Measurements from ENCODE around the gene RASA3. TPM values are rescaled to one million over a fixed set of nuclear protein-coding genes. Genes with fewer than 3 reads are reported as not detected.
"Not testable (repeated sequence)": the region's sequence is repeated elsewhere in the genome, so short reads cannot be mapped to it uniquely, and the experiment has no call there.

Gene RASA3
- total and polyA plus RNA-seq, 11 donors = 4.8 to 24.2 (median 9.7) TPM

GRCh38 chr13:114099918-114100445 lies 32.4 kb downstream of the RASA3 start:
- peak; percentile 10 to 57 (median 26) for DNase-seq
- Histone ChIP-seq H3K9me3 (no peaks in the 10 kb centered on the region), H3K36me3 (no peaks in the 10 kb centered on the region), H3K4me1 (peaks cover 0 to 38% (median 21%) of the 10 kb centered on the region in 12 donors), H3K27ac (peak overlapping the region in 10 of 12 donors; percentile 4 to 74 (median 42)), H3K4me3 (no peak overlapping the region), H3K27me3 (no peaks in the 10 kb centered on the region)
- ATAC-seq = no peak
- no peak for TF ChIP-seq POLR2A (IDR thresholded peaks at IDR 0.05)
- TF ChIP-seq CTCF (IDR thresholded peaks at IDR 0.05) = no peak
- intact Hi-C loops (cut with DNase I) = loop anchor here in 1 of 10 donors (2.0 kb wide), 1 partner anchor 35 kb away; no protein-coding TSS in a partner anchor
- 72 to 84% (median 75%) methylated on average over 19 to 25 of the region's 25 CpGs for WGBS, 4 donors

- Histone ChIP-seq H3K4me3 (peak overlapping the region in 2 of 12 donors; percentile 15 to 22), H3K9me3 (peaks cover 0 to 5% (median 0%) of the 10 kb centered on the region in 12 donors), H3K4me1 (peaks cover 0 to 38% (median 21%) of the 10 kb centered on the region in 12 donors), H3K27me3 (no peaks in the 10 kb centered on the region), H3K27ac (peak overlapping the region in 9 of 12 donors; percentile 27 to 72 (median 49)), H3K36me3 (no peaks in the 10 kb centered on the region)
- no peak for TF ChIP-seq CTCF (IDR thresholded peaks at IDR 0.05)
- no peak for TF ChIP-seq POLR2A (IDR thresholded peaks at IDR 0.05)
- WGBS, 4 donors = 20 to 41% (median 32%) methylated on average over 8 to 15 of the region's 15 CpGs
- intact Hi-C loops (cut with DNase I) = loop anchor here in 1 of 10 donors (2.0 kb wide), 1 partner anchor 34 kb away; no protein-coding TSS in a partner anchor
- ATAC-seq = peak; percentile 81 to 93 (median 92)
- peak; percentile 81 to 92 (median 88) for DNase-seq
Measured at GRCh38 chr13:114099191-114099590, 33.2 kb downstream of the RASA3 start.

GRCh38 chr13:114098689-114099056 lies 33.8 kb downstream of the RASA3 start:
- 65 to 85% (median 79%) methylated on average over 8 to 13 of the region's 14 CpGs for WGBS, 4 donors
- not testable (repeated sequence) for H3K36me3 ChIP-seq, H3K27me3 ChIP-seq, ATAC-seq
- DNase-seq = peak in 2 of 5 donors; percentile 13 to 18
- peaks cover 0 to 10% (median 0%) of the 10 kb centered on the region in 12 donors for H3K9me3 ChIP-seq
- intact Hi-C loops (cut with DNase I) = loop anchor here in 1 of 10 donors (2.0 kb wide), 1 partner anchor 34 kb away; no protein-coding TSS in a partner anchor
- H3K27ac ChIP-seq = peak overlapping the region in 9 of 12 donors; percentile 27 to 72 (median 49)
- H3K4me1 ChIP-seq = peaks cover 0 to 38% (median 21%) of the 10 kb centered on the region in 12 donors
- H3K4me3 ChIP-seq = peak overlapping the region in 1 of 12 donors; percentile 15

GRCh38 chr13:114097893-114098688 lies 34.3 kb downstream of the RASA3 start:
- peaks cover 0 to 38% (median 21%) of the 10 kb centered on the region in 12 donors for H3K4me1 ChIP-seq
- intact Hi-C loops (cut with DNase I) = loop anchor here in 1 of 10 donors (2.0 kb wide), 1 partner anchor 33 kb away; no protein-coding TSS in a partner anchor
- H3K27ac ChIP-seq = peak overlapping the region in 9 of 12 donors; percentile 27 to 72 (median 49)
- TF ChIP-seq POLR2A (IDR thresholded peaks at IDR 0.05) (no peak), CTCF (IDR thresholded peaks at IDR 0.05) (no peak)
- 89 to 90% (median 90%) methylated on average over 21 to 27 of the region's 27 CpGs for WGBS, 4 donors
- H3K27me3 ChIP-seq = no peaks in the 10 kb centered on the region
- H3K4me3 ChIP-seq = no peak overlapping the region
- H3K9me3 ChIP-seq = peaks cover 0 to 16% (median 3%) of the 10 kb centered on the region in 12 donors
- no peaks in the 10 kb centered on the region for H3K36me3 ChIP-seq
- ATAC-seq (no peak), DNase-seq (peak in 4 of 5 donors; percentile 15 to 59 (median 21))
